Stomach smooth muscle (tissue), 2 donors: ENCODE results near the gene TNFSF15.

Experiments
- H3K27ac ChIP-seq: one replicate; pipeline ENCODE4 v1.7.0; 2013; ENCODE audit warnings: mild to moderate bottlenecking, low read length, inconsistent platforms
- H3K27me3 ChIP-seq, 2 donors: one replicate each; pipeline ENCODE4 v1.7.0; 2013; ENCODE audit warnings: low read length in 2 of 2; ENCODE audit not compliant: insufficient read depth in 2 of 2, control insufficient read depth in 1 of 2
- H3K36me3 ChIP-seq, 2 donors: one replicate each; pipeline ENCODE4 v1.7.0; 2013; ENCODE audit warnings: low read length in 2 of 2; ENCODE audit not compliant: control insufficient read depth in 2 of 2, insufficient read depth in 2 of 2
- H3K4me1 ChIP-seq: one replicate; pipeline ENCODE4 v1.7.0; 2013; ENCODE audit warnings: low read length; ENCODE audit not compliant: control insufficient read depth, insufficient read depth
- H3K4me3 ChIP-seq, 2 donors: one replicate each; pipeline ENCODE4 v1.7.0; 2013; ENCODE audit warnings: low read length in 2 of 2
- H3K9ac ChIP-seq, 2 donors: one replicate each; pipeline ENCODE4 v1.7.0; 2013; ENCODE audit warnings: low read length in 2 of 2, mild to moderate bottlenecking in 1 of 2
- H3K9me3 ChIP-seq, 2 donors: one replicate each; pipeline ENCODE4 v1.7.0; 2013; ENCODE audit warnings: low read length in 2 of 2; ENCODE audit not compliant: control insufficient read depth in 2 of 2
- donor health status: healthy.
- donor health status: Pancreatic carcinoma.

The TNFSF15 gene

GRCh38 chr9:114844766-114845165 lies 38.9 kb upstream of the TNFSF15 start:
- Histone ChIP-seq H3K4me3 (no peak overlapping the region), H3K9me3 (no peaks in the 10 kb centered on the region), H3K27ac (no peak overlapping the region), H3K36me3 (no peaks in the 10 kb centered on the region), H3K4me1 (no peaks in the 10 kb centered on the region), H3K27me3 (no peaks in the 10 kb centered on the region), H3K9ac (no peak overlapping the region)

- Histone ChIP-seq H3K4me3 (no peak overlapping the region), H3K9ac (no peak overlapping the region), H3K9me3 (peaks cover 2 to 6% of the 10 kb centered on the region in 2 donors), H3K27ac (no peak overlapping the region), H3K27me3 (no peaks in the 10 kb centered on the region), H3K36me3 (no peaks in the 10 kb centered on the region), H3K4me1 (no peaks in the 10 kb centered on the region)
Measured at GRCh38 chr9:114837923-114838322, 32.1 kb upstream of the TNFSF15 start.

GRCh38 chr9:114836769-114837168 lies 30.9 kb upstream of the TNFSF15 start:
- no peak overlapping the region for H3K9ac ChIP-seq
- no peaks in the 10 kb centered on the region for H3K36me3 ChIP-seq
- no peaks in the 10 kb centered on the region for H3K27me3 ChIP-seq
- H3K9me3 ChIP-seq: peaks cover 2 to 6% of the 10 kb centered on the region in 2 donors
- no peaks in the 10 kb centered on the region for H3K4me1 ChIP-seq
- no peak overlapping the region for H3K4me3 ChIP-seq
- H3K27ac ChIP-seq: no peak overlapping the region

GRCh38 chr9:114834386-114834785 lies 28.5 kb upstream of the TNFSF15 start:
- H3K36me3 ChIP-seq: no peaks in the 10 kb centered on the region
- no peak overlapping the region for H3K4me3 ChIP-seq
- H3K9me3 ChIP-seq: peaks cover 2 to 6% of the 10 kb centered on the region in 2 donors
- H3K4me1 ChIP-seq: no peaks in the 10 kb centered on the region
- no peaks in the 10 kb centered on the region for H3K27me3 ChIP-seq
- no peak overlapping the region for H3K9ac ChIP-seq
- no peak overlapping the region for H3K27ac ChIP-seq

- H3K9ac ChIP-seq: no peak overlapping the region
- no peaks in the 10 kb centered on the region for H3K4me1 ChIP-seq
- H3K9me3 ChIP-seq: peaks cover under 1 to 2% of the 10 kb centered on the region in 2 donors
- no peak overlapping the region for H3K27ac ChIP-seq
- H3K36me3 ChIP-seq: no peaks in the 10 kb centered on the region
- no peaks in the 10 kb centered on the region for H3K27me3 ChIP-seq
- no peak overlapping the region for H3K4me3 ChIP-seq
Measured at GRCh38 chr9:114830546-114830945, 24.7 kb upstream of the TNFSF15 start.

GRCh38 chr9:114829574-114830440 lies 24.0 kb upstream of the TNFSF15 start:
- Histone ChIP-seq H3K4me1 (no peaks in the 10 kb centered on the region), H3K27me3 (no peaks in the 10 kb centered on the region), H3K9ac (no peak overlapping the region), H3K36me3 (no peaks in the 10 kb centered on the region), H3K4me3 (no peak overlapping the region), H3K9me3 (peaks cover 0 to 2% of the 10 kb centered on the region in 2 donors), H3K27ac (no peak overlapping the region)

- Histone ChIP-seq H3K9ac (no peak overlapping the region), H3K27me3 (no peaks in the 10 kb centered on the region), H3K9me3 (no peaks in the 10 kb centered on the region), H3K27ac (no peak overlapping the region), H3K36me3 (no peaks in the 10 kb centered on the region), H3K4me1 (no peaks in the 10 kb centered on the region), H3K4me3 (no peak overlapping the region)
Measured at GRCh38 chr9:114828303-114828650, 22.4 kb upstream of the TNFSF15 start.

- Histone ChIP-seq H3K9ac (no peak overlapping the region), H3K4me1 (no peaks in the 10 kb centered on the region), H3K27me3 (no peaks in the 10 kb centered on the region), H3K9me3 (no peaks in the 10 kb centered on the region), H3K27ac (no peak overlapping the region), H3K36me3 (no peaks in the 10 kb centered on the region), H3K4me3 (no peak overlapping the region)
Measured at GRCh38 chr9:114827641-114828302, 21.9 kb upstream of the TNFSF15 start.

- Histone ChIP-seq H3K27ac (no peak overlapping the region), H3K4me3 (no peak overlapping the region), H3K27me3 (no peaks in the 10 kb centered on the region), H3K9ac (no peak overlapping the region), H3K9me3 (no peaks in the 10 kb centered on the region), H3K36me3 (no peaks in the 10 kb centered on the region), H3K4me1 (no peaks in the 10 kb centered on the region)
Measured at GRCh38 chr9:114826431-114826830, 20.6 kb upstream of the TNFSF15 start.

GRCh38 chr9:114825126-114825795 lies 19.4 kb upstream of the TNFSF15 start:
- H3K36me3 ChIP-seq: no peaks in the 10 kb centered on the region
- H3K9ac ChIP-seq: no peak overlapping the region
- no peaks in the 10 kb centered on the region for H3K4me1 ChIP-seq
- H3K4me3 ChIP-seq: no peak overlapping the region
- H3K9me3 ChIP-seq: no peaks in the 10 kb centered on the region
- H3K27me3 ChIP-seq: peaks cover 0 to under 1% of the 10 kb centered on the region in 2 donors
- H3K27ac ChIP-seq: no peak overlapping the region
